ENCODE measurements around the gene SMYD3. TPM values are rescaled to one million over a fixed set of nuclear protein-coding genes. Genes with fewer than 3 reads are reported as not detected.

Gene SMYD3
- polyA plus RNA-seq (2013, experiment 1 of 2; ENCODE audit: insufficient read length), result 55.7 TPM
- 53.3 TPM for polyA plus RNA-seq (2013, experiment 2 of 2; ENCODE audit: insufficient read length)

DNA sequence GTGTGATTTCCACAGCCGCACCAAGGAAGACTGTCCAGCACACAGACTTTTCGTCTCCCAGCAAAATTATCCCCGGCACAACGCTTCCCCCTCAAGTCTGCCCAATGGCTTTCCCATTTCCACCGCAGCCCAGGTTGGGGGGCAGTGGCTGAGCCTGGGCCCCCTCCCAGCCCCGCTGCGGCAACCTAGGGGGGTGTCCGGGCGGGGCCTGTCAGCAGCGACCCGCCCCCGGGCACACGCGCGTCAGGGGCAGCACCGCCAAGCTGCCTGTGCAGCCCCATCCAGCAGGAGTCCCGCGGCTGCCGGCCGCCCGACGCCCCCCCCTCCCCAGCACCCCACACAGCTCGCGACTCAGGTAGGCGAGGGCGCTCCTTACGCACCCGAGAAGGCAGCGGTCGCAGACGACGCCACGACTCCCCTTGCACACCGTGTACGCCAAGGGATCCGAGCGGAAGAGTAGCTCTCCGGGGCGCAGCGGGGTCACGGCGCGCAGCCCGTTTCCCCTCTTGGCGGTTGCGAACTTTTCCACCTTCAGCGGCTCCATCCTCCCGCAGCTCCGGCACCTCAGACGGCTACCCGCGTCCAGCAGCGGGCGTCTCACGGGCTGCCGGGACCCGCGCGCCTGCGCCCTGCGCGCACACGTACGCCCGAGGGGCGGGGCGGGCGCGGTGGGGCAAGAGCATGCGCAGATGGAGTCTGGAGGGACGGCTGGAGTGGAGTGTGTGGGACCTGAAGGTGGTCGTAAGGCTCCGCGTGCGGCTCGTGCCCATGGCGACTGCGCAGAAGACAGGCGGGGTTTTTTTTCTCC is at the start of gene SMYD3:
Gene SMYD3, minus strand, starts transcription at position 606 of the 808 bp plus-strand sequence.
- peak; percentile 82 for DNase-seq

DNA sequence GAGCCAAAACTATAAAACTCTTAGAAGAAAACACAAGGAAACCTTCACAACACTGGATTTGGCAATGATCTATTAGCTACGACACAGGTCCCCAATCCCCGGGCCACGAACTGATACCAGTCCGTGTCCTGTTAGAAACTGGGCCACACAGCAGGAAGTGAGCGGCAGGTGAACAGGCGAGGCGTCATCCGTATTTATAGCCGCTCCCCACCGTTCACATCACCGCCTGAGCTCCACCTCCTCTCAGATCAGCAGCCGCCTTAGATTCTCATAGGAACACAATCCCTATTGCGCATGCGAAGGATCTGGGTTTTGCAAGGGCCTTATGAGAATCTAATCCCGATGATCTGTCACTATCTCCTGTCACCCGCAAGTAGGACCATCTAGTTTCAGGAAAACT is 47.1 kb upstream of the SMYD3 start:
- no peak for DNase-seq

DNA sequence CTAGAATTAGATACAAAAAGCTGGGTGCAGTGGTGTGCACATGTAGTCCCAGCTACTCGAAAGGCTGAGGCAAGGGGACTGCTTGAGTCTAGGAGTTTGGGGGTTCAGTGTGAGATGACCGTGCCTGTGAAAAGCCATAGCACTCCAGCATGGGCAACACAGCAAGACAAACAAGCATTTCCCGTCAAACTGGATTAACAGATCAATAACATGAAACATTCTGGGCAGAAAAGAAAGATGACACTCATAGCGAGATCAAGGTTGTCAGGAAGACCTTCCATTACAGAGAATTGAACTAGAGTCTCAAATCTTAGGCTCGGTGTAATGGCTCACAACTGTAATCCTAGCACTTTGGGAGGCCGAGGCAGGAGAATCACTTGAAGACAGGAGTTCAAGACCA is 45.0 kb upstream of the SMYD3 start:
- no peak for DNase-seq

DNA sequence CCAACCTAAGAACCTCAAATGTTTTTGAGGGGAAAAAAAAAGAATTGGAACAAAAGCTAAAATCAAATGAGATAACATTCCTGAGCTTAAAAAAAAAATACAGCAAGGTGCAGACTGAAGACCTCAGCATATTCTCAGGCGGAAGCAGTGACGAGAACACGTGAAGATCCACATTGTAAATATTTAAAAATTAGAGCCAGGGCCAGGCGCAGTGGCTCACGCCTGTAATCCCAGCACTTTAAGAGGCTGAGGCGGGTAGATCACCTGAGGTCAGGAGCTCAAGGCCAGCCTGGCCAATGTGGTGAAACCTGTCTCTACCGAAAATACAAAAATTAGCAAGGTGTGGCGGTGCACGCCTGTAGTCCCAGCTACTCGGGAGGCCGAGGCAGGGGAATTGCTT is 43.3 kb upstream of the SMYD3 start:
- DNase-seq, result no peak

DNA sequence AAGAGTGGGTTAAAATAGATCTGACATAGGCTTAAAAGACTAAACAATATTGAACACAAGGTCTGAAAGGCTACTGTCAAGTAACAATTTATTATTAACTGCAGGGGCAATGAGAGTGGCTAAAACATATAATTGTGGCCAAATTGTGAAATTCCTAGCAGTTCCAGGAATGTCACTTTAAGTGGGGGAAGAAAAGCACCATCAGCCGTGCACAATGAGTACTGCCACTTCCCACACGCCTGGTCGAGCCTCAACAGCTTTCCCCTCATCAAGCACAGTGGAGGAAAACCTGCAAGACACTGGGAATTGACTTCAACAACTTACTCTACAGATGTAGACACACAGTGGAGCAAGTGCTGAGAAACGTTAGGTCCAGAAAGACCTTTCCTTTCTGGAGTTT is 42.6 kb upstream of the SMYD3 start:
- no peak for DNase-seq

DNA sequence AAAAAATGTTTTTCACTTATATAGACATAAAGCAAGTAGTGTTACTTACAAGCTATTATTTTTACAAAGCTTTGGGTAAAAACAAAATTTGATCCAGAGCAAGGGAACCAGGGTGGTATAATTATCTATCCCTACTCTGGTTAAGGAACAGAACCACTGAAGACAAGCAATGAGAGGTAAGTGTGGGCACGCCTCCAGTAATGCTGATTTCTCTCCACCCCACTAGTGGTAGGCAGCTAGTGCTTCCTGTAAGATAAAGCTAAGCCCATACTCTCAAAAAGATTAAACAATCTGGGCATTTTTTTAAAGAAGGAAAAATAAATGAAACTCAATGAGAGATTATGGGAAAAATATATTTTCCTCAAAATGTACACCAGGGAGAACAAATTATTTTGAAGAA is 36.9 kb upstream of the SMYD3 start:
- DNase-seq, result no peak

DNA sequence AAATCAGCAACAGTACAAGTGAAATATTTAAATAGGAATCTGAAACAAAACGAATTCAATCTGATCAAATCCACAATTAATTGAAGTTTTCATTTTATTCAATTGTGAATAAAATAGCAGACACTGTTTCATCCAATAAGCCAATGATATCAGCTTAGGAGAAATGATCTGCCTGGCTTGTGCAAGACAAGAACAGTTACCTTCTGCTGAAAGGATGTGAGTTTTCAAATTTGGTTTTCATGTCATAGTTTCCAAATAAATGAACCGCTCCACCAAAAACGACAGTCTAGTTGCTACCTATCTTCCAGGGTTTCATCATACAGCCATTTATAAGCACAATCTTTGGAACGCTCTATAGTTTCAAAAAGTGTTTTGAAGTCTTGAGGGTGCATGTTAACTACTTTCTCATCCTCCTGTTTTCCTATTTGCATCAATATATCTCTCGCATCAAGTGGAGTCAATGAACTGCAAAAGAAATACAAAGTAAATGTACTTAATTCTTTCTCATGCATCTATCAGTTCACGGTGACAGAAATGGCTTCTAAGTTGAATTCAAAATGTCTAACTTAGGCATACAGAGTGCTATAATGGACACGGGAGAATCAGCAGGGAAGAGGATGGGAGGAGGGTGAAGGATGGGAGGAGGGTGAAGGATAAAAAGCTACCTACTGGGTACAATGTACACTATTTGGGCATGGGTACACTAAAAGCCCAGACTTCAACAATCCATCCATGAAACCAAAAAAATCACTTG is 33.8 kb upstream of the SMYD3 start:
- no peak for DNase-seq

DNA sequence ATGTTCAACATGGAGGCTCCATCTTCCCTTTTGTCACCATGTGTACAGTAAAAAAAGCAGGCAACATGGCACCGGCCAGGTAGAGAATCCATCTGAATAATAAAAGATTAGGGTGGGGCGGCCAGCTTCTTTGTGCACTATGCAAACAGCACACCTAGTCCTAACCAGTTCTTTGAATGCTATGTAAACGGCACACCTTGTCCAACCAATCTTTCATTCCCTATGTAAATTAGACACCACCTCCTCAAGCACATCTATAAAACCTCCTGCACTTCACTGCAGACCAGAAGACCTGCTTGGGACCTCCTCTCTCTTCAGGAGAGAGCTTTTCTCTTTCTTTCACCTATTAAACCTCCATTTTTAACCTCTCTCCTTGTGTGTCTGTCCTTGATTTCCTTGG is 30.8 kb upstream of the SMYD3 start:
- no peak for DNase-seq

DNA sequence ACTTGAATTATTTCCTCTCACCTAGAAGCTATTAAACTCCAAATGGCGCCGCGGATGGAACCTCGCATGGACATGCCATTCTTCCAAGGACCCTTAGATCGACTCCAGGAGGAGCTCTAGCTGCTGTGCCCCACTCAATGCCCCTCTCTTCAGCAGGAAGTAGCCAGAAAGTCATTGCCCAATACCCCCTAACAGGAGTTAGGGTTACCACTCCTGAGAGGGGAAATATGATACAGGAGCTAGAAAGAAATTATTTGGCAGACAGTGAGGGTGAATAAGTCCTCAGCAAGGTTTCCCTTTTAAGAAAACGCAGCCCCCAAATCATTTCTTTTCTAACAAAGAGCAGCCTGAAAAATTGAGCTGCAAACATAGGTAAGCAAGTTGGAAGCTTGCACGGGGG is 30.4 kb upstream of the SMYD3 start:
- no peak for DNase-seq

DNA sequence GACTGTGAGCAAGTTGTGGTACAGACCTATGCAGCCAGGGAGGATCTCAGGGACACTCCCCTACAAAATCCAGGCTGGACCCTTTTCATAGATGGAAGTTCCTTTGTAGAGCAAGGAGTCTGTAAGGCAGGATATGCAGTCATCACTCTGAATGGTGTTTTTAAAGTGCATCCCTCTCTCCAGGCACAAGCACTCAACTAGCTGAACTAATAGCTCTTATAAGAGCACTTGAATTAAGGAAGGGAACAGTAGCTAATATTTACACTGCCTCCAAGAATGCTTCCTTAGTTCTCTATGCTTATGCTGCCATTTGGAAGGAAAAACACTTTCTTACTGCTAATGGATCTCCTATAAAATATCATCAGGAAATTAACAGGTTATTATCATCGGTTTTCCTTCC is 27.0 kb upstream of the SMYD3 start:
- DNase-seq, result no peak

DNA sequence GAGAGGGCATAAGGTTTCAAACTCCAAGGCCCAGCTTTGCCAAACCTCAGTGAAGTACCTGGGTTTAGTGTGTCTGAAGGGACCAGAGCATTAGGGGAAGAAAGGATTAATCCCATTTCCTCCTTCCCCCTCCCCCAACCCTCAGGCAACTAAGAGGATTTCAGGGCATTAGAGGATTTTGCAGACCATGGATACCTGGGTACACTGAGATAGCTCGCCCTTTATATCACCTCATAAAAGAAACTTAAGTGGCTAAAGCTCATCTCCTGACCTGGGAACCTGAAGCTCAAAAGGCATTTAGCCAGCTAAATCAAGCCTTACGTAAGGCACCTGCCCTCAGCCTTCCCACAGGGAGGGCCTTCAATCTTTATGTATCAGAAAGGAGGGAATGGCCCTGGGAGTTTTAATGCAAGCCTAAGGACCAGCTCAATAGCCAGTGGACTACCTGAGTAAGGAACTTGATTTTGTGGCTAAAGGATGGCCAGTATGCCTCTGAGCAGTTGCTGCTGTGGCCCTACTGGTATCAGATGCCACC is 26.4 kb upstream of the SMYD3 start:
- DNase-seq, result no peak

DNA sequence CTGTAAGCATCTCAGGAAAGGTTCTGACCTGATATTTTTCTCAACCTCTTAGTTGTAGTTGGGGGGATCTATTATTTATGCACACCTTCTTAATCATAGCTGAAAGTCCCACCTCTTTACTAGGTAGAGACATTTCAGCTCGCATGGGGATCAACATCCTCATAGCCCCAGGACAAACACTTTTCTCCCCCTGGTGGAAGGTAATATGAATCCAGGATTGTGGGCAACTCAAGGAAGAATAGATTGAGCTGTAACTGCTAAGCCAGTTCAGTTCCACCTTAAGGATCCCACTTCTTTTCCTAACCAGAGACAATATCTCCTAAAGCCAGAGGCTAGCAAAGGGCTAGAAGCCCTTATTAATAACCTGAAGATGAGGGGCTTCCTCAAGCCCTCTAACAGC is 25.4 kb upstream of the SMYD3 start:
- no peak for DNase-seq

DNA sequence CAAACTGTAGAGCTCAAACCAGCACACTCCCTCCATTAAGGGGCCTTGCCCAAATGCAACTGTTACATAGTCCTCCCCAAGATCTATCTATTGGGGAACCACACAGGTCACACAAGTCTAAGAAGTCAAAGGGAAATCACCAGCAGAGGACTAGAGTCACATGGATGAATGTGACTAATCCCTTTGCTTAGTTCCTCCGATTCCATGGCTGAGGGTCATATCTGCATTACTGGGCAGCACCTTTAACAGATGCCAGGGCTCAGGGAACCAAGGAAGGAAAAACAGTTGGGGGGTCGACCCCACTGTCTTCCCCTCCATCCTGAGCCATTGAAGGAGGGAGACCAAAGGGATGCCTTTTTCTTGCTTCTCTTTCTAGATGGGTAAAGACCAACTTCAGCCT is 23.4 kb upstream of the SMYD3 start:
- DNase-seq, result no peak

DNA sequence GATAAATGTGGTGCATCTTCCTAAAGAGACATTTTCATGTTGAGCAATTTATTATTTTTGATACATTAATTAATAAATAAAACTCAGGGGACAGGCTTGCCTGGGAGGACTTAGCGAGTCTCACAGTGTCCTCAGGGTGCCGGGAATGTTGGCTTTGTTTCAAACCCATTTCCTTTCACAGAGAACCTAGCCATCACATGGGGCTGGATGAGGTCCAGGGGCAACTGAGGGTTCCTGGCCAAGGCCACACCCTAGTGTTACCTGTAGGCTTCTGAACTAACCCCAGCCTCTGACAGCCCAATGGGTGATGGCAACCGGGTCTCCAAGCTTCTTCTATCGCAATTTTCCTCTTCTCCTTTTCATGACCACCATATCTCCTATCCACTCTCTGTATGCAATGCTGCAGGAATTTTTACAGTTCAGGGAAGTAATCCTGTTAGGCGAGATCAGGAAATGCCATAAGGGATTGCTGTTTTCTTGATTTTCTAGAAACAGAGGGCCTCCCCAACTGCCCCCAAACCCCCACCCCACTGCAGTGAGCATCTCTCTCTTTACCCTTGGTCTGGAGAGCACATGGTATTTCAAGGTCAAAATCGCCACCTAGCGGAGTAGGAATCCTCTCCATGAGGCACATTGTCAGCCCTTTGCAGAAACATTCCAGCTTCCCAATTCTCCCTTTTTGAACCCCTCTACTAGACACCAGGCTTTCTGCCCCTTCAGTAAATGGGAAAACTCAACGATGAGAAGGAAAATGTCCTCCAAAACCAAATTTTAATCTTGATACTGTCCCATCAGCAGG is 22.1 kb upstream of the SMYD3 start:
- no peak for DNase-seq

DNA sequence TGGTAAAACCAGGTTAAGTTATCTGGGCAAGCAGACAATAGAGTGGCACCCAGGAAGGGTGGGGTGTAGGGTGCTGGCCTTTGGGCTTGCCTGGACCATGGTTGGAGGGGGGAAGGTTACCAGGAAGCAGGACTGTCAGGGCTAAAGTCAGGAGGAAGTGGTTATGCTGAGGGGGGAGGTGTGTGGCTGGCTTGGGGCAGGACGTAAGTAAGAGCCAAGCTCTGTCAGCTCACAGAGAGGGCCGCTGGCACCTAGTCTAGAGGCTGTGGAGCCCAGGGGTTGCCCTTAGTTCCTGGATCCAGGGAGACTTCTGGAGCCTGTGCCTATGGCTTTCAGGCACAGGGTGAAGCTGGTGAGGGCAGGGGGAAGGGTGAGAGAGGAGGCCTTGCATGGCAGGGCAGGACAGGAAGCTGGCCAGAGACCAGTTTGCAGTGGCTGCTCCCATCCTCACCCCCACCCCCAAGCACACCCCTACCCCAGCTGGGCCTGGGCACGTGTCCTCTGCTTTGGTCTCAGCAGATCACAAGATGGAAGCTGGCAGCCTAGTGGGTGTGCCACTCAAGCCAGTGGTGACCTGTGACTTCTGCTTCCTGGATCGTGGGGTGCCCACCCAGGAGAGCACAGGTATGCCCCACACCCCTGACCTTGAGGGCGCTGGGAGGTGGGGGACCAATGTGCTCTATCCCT is 20.5 kb upstream of the SMYD3 start:
- DNase-seq, result peak; percentile 3

DNA sequence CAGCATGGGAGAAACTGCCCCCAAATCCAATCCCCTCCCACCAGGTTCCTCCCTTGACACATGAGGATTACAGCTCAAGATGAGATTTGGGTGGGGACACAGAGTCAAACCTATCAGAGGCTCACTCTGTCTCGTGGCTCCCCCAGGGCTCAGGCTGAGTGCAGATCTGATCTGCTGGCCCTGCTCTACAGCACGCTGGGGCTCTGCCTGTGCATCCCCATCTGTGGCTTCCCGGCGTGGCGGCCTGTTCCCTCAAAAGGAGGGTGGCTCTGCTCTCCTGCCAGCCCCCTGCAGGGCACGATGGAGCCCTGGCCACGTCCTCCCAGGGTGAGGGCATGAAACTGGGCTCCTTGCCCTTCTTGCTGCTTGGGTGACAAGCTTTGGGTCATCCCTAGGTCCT is 19.8 kb upstream of the SMYD3 start:
- no peak for DNase-seq

DNA sequence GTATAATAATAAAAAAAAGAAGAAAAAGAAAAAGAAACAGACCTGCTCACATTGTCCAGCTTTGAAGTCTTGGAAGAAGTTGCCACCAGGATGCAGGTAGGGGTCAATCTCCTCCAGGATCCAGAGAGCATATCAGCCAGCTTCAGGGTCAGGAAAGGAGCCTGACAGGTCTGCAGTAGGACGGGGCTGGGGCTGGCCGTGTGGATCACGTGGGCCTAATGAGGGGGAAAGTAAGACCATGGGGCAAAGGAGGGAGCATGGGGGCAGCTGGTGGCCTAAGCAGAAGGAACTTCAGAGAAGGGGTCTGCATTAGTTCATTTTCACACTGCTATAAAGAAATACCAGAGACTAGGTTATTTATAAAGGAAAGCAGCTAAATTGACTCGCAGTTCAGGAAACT is 19.3 kb upstream of the SMYD3 start:
- DNase-seq, result no peak

DNA sequence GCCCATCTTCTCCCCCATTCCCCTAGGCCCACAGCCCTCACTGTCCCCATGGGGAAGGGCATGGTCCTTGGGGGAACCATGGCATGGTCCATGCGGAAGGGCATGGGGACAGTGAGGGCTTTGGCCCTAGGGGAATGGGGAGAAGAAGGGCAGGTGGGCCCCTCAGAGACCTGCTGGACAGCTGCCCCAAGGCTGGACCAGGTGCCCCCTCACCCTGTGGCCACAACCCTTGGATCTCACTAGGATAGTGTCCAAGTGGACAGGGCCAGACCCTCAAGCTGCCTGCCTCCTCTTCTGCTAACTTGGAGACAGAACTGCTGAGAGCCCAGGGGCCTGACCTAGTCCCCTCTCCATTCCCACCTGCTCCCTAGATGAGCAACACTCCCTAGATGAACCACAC is 12.4 kb upstream of the SMYD3 start:
- no peak for DNase-seq

DNA sequence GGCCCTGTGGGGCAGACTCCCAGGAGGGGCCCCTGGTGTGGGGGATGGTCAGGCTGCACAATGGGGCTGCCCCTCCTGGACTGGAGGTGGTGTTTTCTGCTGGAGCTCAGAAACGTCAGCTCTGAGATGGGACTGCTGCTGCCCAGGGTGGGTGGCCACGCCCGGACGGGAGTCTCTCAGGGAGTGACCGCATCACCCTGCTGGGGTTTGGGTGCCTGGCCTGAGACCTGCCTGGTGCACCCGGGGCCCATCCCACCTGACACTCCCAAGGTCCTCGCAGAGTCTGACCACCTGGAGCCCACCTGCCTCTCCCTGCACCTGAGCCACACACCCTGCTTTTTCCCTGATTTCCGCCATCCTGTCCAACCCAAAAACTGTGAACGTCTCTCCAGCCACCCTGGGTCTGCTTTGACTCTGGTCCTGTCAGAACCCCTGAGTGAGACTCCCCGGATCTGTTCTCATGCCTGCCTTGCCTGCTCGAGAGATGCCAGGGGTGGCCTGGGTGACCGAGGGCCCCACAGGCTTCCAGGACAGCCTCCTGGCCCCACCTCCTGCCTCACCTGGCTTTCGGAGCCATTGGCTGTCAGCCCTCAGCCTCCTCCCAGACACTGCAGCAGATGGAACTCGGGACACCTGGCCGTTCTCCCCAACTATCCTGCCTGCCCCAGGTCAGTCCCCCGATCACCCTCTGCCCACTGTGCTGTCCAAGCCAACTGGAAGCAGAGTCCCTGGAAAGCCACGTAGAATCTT is 11.6 kb upstream of the SMYD3 start:
- DNase-seq, result no peak

DNA sequence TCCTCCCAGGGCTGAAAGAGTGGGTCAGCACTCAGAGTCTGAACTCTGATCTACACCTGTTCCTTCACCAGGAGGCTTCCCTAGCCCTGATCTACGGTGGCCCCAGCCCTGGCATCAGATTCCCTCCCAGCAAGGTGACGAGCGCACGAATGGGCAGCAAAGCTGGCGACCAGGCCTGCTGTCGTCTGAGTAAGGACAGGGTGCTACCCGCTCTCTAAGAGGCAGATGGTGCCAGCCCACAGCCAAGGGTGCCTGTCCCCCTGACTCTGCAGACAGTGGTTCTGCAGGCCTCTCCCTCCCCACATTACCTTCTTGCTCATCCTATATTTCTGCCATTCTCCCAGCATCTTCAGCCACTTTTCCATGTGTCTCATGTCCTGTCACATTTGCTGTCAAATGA is 10.3 kb upstream of the SMYD3 start:
- DNase-seq, result no peak

DNA sequence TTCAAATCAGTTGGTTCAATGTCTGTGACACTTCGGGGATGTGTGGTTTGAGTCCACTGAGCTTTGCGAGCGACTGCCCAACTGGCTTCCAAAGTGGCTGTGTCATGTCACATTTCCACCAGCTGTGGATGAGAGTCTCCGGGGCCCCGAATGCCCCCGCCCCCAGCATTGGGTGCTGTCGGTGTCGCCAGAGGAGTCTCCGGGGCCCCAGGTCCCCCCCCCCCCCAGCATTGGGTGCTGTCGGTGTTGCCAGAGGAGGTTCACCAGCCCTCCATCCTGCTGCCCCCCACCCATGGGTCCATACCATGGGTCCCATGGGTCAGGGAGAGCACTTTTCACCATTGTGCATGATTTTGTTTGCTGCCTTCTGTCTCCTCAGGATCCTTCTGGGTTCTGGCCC is 9.0 kb upstream of the SMYD3 start:
- no peak for DNase-seq

Measured in fibroblast of skin of abdomen (primary cell).